Motor neuron (in vitro differentiated cells): ENCODE results near the gene GPR149. TPM values are rescaled to one million over a fixed set of nuclear protein-coding genes. Genes with fewer than 3 reads are reported as not detected.
"Not testable (repeated sequence)": the region's sequence is repeated elsewhere in the genome, so short reads cannot be mapped to it uniquely, and the experiment has no call there.

Experiments
- ATAC-seq, 8 experiments: fragments of 200-7000 bp; cut with Tn5 transposase; replicated peaks in 6 of 8; 2 replicates each; pipeline ENCODE4 v1.8.0; 2021; ENCODE audit warnings: mild to moderate bottlenecking in 8 of 8, moderate library complexity in 8 of 8
- H3K27ac ChIP-seq, 2 donors: fragments of 250-450 bp; sonication (Bioruptor Pico); 2 replicates each; pipeline ENCODE4 v1.9.0; 2021; ENCODE audit warnings: antibody characterized with exemption in 2 of 2, mild to moderate bottlenecking in 2 of 2, moderate library complexity in 1 of 2
- H3K4me1 ChIP-seq, 2 donors: fragments of 250-450 bp; sonication (Bioruptor Pico); replicated peaks in 1 of 2; 2 replicates each; pipeline ENCODE4 v1.6.1; 2021; ENCODE audit warnings: antibody characterized with exemption in 2 of 2, mild to moderate bottlenecking in 2 of 2, moderate library complexity in 1 of 2
- H3K4me3 ChIP-seq, 5 donors: fragments of 250-450 bp; sonication (Bioruptor Pico); 2 replicates each; pipeline ENCODE4 v1.9.0; 2021; ENCODE audit warnings: antibody characterized with exemption in 5 of 5, mild to moderate bottlenecking in 5 of 5, moderate library complexity in 4 of 5
- WGBS, 10 experiments: fragments of 450-650 bp; shearing (Covaris generic); methylation state at CpG; one replicate each; pipeline ENCODE4 v1.0.0; 2022; 5-methylcytosine and 5-hydroxymethylcytosine counted together
- in situ Hi-C, 9 experiments: fragments of 400-800 bp; cut with MboI; loops; one replicate each; pipeline ENCODE4 v1.15.0; 2021; ENCODE audit warnings: low sequenced_read_pairs in 9 of 9, low pct_unique_long_range_greater_than_20kb in 2 of 9; ENCODE audit not compliant: unreplicated experiment in 9 of 9
- total RNA-seq, 8 experiments: library from RNA; unstranded; fragments of 300-600 nt; gene quantifications; 2 replicates each; pipeline versions ENCODE4 v1.2.3 to v1.2.4, GENCODE V29; 2022

Gene GPR149, protein sequence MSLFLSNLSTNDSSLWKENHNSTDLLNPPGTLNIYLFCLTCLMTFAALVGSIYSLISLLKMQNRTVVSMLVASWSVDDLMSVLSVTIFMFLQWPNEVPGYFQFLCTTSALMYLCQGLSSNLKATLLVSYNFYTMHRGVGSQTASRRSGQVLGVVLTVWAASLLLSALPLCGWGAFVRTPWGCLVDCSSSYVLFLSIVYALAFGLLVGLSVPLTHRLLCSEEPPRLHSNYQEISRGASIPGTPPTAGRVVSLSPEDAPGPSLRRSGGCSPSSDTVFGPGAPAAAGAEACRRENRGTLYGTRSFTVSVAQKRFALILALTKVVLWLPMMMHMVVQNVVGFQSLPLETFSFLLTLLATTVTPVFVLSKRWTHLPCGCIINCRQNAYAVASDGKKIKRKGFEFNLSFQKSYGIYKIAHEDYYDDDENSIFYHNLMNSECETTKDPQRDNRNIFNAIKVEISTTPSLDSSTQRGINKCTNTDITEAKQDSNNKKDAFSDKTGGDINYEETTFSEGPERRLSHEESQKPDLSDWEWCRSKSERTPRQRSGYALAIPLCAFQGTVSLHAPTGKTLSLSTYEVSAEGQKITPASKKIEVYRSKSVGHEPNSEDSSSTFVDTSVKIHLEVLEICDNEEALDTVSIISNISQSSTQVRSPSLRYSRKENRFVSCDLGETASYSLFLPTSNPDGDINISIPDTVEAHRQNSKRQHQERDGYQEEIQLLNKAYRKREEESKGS
- 1 to 10 TPM in 3 of 8 experiments, under 1 TPM in 2, not detected in 3; 0.36 to 5.2 (median 1.9) TPM for total RNA-seq

DNA sequence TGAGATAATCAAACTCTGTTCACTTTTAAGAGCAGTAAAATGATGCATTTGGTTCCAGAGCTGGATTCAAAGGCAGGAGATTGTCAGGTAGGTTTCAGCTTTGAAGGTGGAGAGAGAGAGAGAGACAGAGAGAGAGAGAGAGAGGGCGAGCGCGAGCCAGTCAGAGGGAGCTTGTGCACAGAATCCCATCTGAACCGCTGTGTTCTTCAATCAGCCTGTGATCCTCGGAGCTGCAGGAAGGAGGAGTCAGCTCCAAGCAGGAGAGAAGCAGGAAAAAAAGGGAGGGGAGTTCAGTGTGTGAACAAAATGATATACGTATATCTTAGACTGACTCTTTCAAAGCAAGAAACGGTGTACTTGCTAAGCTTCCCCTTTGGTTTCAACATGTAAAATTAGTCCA, at the start of gene GPR149:
TSS of gene GPR149 (minus strand) at position 177 of the 400 bp plus-strand sequence. CDS start 575 bp downstream, outside the sequence.
- Histone ChIP-seq H3K27ac (no peak within 1 kb of the TSS), H3K4me1 (peaks cover 0 to 7% of the 10 kb centered on the region in 2 donors), H3K4me3 (peak within 1 kb of the TSS; percentile 30 to 40 (median 33))
- ATAC-seq = peak in 5 of 8 experiments; percentile 51 to 77 (median 62)
- in situ Hi-C loops = no loop called here
- 0 to 60% (median 27%) methylated on average over 1 to 6 of the region's 7 CpGs; no CpG with 5 or more reads in 1 of the 10 experiments for WGBS, 10 experiments

DNA sequence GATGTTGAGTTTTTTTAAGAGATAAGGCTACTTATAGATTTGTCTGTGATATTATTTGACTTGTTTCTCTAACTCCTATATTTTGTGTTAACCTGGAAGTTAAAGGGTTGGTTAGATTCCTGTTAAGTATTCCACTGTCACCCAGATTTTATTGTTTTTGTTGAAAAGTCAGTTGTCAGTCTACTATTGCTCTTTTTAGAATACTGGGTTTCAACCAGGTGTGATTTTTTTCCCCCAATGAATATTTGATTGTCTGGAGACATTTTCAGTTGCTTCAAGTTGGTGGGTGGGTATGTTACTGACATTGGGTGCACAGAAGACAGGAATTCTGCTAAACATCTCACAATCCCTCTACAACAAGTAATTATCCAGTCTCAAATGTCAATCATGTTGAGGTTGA, 43.8 kb upstream of the GPR149 start:
- H3K4me3 ChIP-seq = no peak overlapping the region
- H3K27ac ChIP-seq = no peak overlapping the region
- in situ Hi-C loops = no loop called here
- H3K4me1 ChIP-seq = no peaks in the 10 kb centered on the region
- no peak for ATAC-seq

DNA sequence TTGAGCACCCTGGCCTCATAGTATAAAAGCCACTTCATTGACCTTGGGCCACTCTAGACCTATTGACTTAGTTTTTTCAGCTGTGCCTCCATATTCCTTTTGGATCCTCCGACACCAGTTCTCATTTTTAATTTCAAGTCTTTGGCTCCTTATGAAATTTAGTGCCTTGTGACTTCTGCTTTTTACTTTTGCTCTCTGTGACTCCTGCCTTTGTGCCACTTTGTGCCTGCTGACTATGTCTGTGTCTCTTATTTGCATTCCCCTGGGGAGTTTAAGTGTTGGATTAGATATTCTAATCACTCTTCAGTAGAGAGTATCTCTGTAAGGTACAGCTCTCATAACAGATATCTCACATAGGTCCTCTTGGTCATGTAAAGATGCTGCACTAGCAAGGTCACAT, 39.6 kb upstream of the GPR149 start:
- Histone ChIP-seq H3K27ac (no peak overlapping the region), H3K4me3 (no peak overlapping the region), H3K4me1 (no peaks in the 10 kb centered on the region)
- 60 to 100% (median 78%) methylated on average over 1 of the region's 1 CpG; no CpG with 5 or more reads in 4 of the 10 experiments for WGBS, 10 experiments
- ATAC-seq = no peak
- in situ Hi-C loops = no loop called here

DNA sequence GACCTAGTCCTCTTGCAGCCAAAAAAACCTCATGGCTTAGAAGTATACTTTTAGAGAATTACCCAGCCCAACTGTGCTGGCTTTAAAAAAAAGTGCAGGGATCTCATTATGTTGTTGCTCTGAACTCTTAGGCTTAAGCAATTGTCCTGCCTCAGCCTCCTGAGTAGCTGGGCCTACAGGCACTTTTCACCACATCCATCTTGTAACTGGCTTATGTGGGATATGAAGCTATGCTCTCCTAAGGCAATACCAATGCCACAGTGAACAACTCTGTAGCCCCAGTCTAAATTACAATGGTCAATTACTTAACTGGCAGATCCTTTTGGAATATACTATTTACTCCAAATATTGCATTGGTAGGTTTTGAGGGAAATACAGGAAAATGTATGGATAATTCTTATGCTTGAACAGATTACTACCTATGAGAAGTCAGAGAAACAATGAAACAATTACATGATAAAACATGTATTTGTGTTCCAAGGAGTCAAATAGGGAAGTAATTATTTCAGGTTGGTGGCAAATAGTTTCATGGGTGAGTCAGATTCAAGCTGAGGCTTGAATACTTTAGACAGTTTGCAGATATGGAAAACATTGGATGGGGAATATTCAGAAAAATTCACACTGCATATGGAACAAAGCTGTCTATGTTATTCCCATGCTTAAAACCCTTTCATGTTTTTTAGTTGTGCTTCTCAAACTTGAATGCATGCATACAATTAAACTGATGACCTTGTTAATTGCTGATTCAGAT, 34.6 kb upstream of the GPR149 start:
- Histone ChIP-seq H3K4me1 (no peaks in the 10 kb centered on the region), H3K4me3 (no peak overlapping the region), H3K27ac (no peak overlapping the region)
- peak in 3 of 8 experiments; percentile 96 to 98 (median 96) for ATAC-seq
- in situ Hi-C loops = no loop called here

DNA sequence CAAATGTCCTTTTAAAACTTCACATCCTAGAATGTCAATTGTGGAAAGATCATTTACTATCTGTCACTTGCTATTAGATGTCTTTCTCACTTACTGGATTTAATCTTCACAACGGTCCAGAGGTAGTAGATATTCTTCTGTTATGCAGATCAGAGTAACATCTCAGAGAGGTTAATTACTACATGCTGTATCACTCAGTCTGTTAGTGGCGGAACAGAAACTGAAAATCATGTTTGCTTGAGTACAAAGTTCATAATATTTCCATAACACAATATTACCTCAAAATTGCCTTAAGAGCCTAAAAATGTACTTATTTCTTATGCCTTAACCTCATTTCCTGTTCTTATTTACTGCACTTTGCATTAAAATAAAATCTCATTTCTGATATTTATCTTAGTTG, 28.6 kb upstream of the GPR149 start:
- 0 to 82% (median 62%) methylated on average over 1 to 2 of the region's 2 CpGs for WGBS, 10 experiments
- H3K4me3 ChIP-seq = no peak overlapping the region
- in situ Hi-C loops = no loop called here
- no peak overlapping the region for H3K27ac ChIP-seq
- no peak for ATAC-seq
- H3K4me1 ChIP-seq = no peaks in the 10 kb centered on the region

DNA sequence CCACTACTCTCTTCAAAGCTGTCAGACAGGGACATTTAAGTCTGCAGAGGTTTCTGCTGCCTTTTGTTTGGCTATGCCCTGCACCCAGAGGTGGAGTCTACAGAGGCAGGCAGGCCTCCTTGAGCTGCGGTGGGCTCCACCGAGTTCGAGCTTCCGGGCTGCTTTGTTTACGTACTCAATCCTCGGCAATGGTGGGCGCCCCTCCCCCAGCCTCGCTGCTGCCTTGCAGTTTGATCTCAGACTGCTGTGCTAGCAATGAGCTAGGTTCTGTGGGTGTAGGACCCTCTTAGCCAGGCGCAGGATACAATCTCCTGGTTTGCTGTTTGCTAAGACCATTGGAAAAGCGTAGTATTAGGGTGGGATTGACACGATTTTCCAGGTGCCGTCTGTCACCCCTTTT, 9.1 kb upstream of the GPR149 start:
- WGBS, 10 experiments = 73 to 100% (median 76%) methylated on average over 3 to 4 of the region's 12 CpGs; no CpG with 5 or more reads in 7 of the 10 experiments
- H3K4me1 ChIP-seq, H3K4me3 ChIP-seq, H3K27ac ChIP-seq, ATAC-seq, in situ Hi-C loops: not testable (repeated sequence)

DNA sequence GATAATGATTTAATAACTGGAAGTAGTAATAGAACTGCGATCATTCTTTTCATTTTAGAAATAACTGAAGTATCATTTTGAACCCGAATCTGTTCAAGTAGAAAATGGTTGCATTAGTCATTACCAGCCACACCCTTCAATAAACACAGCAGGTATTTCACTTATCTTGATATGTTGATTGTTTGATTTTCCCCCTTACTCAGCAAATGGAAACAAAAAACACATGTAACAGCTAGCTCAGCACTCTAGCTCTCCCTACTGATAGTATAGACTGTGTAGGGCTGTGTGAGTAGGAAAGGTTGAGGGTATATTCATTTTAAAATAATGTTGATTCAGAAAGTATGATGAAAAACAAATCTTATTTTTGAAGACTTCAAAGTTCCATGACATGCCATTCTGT, 1.1 kb upstream of the GPR149 start:
- Histone ChIP-seq H3K4me1 (peaks cover 0 to 7% of the 10 kb centered on the region in 2 donors), H3K4me3 (no peak overlapping the region), H3K27ac (no peak overlapping the region)
- no peak for ATAC-seq
- 0 to 88% (median 72%) methylated on average over 1 to 2 of the region's 2 CpGs; no CpG with 5 or more reads in 1 of the 10 experiments for WGBS, 10 experiments
- in situ Hi-C loops = no loop called here

DNA sequence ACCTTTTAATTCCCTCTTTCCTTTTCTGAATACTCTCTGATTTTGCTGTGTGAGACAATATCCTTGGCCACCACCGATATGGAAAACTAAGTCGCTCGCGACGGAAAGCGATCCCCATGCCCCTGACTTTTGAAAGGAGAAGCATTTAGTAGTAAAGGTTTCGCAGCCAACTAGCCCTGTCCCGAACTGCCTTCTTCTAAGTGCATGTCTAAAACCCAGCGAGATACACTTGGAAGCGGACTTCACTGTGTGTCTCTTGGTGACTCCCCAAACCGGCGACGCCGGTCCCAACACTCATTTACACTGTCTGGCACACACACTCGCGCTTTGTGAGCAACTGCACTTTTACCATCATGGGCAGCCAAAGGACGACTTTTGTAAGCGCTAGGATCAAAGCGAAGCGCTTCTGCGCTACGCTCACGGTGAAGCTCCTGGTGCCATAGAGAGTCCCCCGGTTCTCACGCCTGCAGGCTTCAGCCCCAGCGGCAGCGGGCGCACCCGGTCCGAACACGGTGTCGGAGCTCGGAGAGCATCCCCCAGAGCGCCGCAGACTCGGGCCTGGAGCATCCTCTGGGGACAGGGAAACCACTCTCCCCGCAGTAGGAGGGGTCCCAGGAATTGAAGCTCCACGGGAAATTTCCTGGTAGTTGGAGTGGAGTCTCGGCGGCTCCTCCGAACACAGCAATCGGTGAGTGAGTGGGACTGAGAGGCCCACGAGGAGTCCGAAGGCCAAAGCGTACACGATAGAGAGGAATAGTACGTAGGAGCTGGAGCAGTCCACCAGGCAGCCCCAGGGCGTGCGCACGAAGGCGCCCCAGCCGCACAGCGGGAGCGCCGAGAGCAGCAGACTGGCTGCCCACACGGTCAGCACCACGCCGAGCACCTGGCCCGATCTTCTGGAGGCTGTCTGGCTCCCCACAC, 1.4 kb downstream of the GPR149 start:
- WGBS, 10 experiments = 0 to 73% (median 6%) methylated on average over 2 to 24 of the region's 59 CpGs; no CpG with 5 or more reads in 1 of the 10 experiments
- peak overlapping the region; percentile 30 to 40 (median 33) for H3K4me3 ChIP-seq
- in situ Hi-C loops = no loop called here
- H3K4me1 ChIP-seq = peaks cover 0 to 7% of the 10 kb centered on the region in 2 donors
- no peak overlapping the region for H3K27ac ChIP-seq
- ATAC-seq = peak; percentile 49 to 81 (median 74)

DNA sequence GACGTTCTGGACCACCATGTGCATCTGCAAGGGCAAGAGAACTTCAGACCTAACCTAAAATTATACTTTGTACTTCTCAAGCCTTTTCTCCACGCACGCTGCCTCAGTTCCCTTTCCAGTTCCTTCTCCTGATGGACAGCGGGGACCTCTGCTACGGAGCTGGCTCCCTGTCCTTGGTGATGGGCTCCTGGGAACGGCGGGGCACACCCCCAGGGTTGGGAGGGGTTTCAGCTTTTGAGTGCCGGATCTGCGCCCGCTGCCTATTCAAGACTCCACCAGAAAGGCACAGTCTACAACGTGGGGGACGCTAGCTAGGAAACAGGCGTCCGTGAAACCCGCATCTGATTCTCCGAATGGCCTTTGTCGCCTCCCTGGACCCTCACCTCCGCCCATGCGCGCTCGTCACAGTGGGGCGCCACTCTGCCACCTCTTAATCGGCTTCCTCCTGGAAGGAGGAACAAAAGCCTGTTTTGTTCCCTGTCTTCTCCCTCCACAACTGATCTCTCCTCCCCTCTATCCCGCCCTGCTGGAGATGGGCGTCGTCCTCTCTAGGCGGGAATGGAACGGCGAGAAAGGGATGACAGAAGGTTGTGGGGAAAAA, 2.2 kb downstream of the GPR149 start:
- Histone ChIP-seq H3K27ac (no peak overlapping the region), H3K4me1 (peaks cover 0 to 7% of the 10 kb centered on the region in 2 donors), H3K4me3 (peak overlapping the region; percentile 30 to 40 (median 33))
- in situ Hi-C loops = no loop called here
- ATAC-seq = peak; percentile 47 to 90 (median 60)
- 0 to 29% (median 6%) methylated on average over 1 to 20 of the region's 29 CpGs; no CpG with 5 or more reads in 2 of the 10 experiments for WGBS, 10 experiments

DNA sequence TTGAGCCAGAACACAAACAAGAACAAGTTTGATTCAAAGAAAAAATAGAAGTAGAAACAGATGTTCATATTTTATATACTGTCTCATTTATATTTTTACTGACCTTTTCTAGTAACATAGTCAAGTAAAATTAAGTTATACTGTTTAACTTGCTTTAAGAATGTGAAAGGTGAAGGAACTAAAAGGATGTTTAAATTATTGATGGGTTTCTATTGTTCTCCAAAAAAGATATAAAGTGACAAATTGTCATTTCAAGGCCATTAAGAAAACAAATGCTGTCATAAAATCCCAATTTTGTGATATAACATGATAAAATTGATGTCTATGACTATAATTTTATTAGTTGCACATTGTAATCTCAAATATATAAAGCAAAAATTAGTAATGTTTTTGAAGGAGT, 7.3 kb downstream of the GPR149 start:
- H3K27ac ChIP-seq = no peak overlapping the region
- no peak for ATAC-seq
- in situ Hi-C loops = no loop called here
- no peak overlapping the region for H3K4me3 ChIP-seq
- no peaks in the 10 kb centered on the region for H3K4me1 ChIP-seq

DNA sequence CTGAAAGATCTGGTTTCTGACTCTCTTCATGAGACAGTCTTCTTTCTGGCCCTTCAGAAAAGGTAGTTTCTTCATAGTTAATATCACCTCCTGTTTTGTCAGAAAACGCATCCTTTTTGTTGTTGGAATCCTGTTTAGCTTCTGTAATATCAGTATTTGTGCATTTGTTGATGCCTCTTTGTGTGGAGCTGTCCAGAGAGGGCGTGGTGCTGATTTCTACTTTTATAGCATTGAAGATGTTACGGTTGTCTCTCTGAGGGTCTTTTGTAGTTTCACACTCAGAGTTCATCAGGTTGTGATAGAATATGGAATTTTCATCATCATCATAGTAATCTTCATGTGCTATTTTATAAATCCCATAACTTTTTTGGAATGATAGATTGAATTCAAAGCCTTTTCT, 8.9 kb downstream of the GPR149 start:
- no peak for ATAC-seq
- Histone ChIP-seq H3K4me1 (no peaks in the 10 kb centered on the region), H3K4me3 (no peak overlapping the region), H3K27ac (no peak overlapping the region)
- in situ Hi-C loops = no loop called here
- 0 to 31% (median 7%) methylated on average over 1 to 3 of the region's 3 CpGs; no CpG with 5 or more reads in 1 of the 10 experiments for WGBS, 10 experiments
